ENCODE measurements around the gene RGSL1.
A peak's percentile ranks its signal among the peaks of the same experiment; 100 is the strongest.

RGSL1 gene

DNA sequence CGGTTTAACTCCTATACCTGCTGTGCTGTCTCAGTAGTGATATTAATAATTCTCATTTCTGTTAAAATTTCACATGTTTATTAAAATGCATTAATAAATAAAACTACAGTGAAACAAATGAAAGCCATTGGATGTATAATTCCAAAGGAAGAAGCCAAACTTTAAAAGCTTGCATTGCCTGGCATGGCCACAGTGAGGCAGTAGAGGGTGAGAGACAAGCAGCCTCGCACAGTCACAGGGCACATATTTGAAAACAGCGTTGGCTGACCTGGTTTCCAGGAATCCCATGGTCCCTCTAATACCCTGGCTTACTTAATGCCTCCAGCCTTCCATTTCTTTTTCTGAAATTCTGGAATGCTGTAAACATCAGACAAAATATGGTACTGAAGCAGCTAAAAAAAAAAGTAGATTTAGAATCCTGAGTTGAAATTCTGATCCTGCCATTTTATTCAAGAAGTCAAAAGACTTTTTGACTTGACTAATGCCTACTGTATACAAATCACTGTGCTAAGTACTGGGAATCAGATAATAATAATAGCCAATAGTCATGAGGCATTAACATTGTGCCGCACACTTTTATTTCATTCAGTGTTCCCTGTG, 145.8 kb downstream of the RGSL1 start:
- DNase-seq: peak; percentile 63

DNA sequence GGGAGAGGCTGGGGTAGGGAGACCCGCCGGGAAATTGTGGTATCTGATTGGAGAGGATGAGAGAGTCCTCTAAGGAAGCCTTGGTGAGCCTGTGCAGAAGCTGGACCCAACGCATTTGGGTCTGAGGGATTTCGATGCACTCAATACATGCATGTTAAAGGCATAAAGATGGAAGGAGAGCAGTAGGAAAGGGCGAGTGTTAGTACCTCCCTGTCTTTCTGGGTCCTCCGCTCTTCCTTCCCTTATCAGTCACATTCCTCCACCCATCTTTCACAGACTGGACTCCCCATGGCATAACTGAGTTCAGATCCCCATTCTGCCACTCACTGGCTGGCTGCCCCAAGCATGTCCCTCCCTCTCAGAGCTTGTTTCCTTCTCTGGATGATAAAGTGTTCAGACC, 147.0 kb downstream of the RGSL1 start:
- DNase-seq: no peak

DNA sequence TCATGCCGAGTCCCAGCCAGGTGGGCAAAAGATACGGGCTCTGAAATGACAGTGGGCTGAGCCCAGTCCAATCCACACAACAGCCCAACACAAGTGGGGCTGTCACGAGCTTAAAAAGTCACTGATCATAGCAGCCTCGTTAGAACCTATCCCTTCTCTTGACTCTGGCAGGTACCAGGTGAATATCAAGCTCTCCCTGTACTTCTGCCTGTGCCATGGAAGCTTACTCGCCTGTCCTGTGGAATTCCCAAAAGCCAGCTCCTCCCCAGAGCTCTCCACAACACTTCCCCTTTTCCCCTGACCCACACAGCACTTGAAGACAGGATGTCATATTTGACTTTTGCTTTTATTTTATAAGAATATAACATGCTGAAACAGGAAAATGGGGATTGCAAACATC, 148.3 kb downstream of the RGSL1 start:
- DNase-seq: no peak

DNA sequence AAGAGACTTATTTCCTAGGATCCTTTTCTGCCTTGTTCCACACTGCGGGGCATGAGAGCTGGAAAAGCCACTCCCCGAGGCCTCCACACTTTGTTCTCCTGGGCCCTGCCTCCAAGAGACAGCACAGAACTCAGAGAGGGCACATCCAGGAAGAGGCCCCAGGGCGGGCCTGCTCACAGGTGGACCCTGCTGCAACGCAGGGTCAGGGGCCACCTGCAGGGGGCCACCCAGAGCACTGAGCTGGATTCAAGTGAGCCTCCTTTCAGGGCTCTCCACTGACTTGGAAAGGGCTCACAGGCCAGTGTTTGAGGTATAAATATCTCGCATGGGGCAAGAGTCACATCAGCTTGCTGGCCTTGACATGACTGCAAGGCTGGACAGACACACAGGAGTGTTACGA, 149.4 kb downstream of the RGSL1 start:
- DNase-seq: no peak

DNA sequence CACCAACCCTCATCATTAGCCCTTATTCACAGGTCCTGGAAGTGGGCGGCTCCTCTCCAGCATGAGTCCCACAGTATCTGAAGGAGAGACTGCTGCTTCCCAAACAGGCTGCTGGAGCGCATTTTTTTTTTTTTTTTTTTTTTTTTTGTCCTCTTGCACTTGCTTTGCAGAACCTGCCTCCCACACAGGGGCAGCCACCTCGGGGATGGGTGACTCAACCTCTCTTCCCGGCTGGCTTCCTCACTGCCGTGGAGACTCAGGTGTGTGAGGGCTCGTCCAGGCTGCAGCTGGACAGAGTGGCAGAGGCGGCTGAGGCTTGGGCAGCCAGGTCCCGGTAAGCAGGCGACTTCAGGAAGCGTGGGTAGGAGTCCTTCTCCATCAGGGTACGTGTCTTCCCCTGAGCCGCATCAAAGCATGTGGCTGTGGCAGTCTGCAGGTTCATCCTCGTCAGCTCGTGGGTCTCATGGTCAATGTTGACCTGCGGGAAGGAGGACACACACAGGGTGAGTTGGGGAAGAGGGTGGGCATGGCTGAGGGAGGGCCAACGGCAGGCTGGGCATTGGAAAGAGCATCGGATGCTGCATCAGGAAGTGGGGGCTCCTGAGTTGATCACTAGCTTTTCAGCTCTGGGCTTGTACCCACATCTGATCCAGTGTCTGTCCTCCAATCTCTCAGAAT, 150.2 kb downstream of the RGSL1 start:
- no peak for DNase-seq

DNA sequence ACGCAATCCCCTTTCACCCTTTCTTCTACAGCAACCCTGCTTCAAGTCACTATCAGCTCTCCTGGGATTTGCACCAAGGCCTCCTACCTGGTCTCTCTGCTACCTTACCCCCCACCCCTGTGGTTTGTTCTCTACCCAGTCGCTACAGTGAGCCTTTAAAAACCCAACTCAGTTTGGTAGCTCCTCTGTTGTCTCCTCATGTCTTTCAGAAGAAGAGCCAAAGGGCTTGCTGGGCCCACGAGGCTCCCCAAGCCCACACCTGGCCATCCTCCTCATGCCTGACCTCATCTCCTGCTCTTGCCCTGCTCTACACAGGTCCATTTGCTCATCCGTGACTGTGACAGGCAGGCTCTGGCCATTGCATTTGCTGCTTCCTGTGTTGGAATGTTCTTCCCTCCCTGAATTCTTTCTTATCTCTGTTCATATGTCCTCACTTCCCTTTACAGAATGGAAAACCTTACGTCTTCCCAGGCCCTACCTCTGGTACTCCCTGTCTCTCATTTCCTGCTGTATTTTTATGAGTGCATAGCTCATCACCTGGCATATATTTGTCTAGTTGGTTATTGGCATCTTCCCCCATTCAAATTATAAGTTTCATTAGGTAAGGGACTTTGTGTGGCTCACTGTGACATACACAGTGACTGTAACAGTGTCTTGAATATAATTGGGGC, 150.9 kb downstream of the RGSL1 start:
- DNase-seq: no peak

DNA sequence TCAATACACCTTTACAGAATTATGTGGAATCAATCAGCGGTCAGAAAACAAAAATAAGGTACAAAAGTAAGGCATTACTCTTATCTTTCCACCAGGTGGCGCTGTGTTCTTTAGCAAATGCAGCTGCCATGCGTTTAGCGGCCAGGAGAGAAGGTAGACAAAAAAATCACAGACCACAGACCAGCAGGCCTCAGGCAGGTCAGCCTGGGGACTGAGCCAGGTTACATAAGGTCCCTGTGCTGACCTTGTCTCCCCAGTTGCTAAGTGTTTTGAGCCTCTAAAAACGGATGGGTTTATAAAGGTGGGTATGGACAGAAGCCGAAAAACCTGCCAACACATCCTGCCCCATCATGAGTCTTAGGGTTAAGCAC, 151.5 kb downstream of the RGSL1 start:
- DNase-seq: peak; percentile 67

DNA sequence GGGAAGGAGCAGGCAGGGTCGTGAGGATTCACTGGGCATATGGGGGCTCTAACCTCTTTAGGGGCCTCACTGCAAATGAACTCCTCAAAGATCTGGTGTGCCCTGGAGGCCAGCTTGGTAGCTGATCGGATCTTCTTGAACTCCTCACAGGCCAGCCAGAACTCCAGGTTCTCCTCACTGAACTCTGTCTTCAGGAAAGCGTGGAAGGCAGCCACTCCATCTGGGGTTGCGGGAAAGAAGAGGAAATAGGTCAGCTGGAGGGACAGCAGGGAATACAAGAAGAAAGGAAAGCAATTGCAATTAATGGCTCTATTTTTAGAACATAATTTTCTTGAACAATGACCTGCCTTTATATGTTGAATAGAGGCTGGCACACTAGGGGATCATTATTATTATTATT, 152.0 kb downstream of the RGSL1 start:
- DNase-seq: no peak

DNA sequence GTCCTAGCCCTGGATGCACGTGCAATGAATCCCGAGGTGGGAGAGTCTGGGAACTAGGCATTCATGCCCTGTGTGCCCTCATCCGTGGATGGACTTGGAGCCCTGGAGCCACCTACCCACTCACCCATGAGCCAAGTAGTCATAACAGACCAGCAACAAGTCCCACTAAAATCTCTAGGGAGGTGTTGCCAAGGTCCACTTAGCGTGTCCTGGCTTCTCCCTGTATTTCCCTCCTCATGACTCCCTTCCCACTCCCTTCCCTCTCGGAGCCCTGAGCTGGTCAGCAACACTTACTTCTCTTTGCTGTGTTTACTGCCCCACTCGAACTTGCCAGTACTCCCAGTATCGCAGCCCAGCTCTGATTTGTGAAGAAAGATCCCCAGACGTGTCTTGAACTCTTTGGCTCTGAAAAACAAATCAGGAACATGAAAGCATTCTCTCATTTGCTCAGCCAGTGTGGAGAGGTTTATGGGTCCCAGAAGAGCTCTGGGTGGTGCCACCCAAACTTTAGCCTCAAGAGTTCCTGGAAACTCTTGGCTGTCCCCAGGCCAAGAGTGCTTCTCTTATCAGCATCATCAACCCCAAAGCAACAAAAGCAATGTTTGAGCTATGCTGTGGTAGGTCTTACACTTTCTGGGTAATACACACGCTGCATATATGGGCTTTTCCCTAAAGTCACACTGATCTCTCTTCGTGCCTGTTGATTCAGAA, 153.1 kb downstream of the RGSL1 start:
- DNase-seq: no peak

DNA sequence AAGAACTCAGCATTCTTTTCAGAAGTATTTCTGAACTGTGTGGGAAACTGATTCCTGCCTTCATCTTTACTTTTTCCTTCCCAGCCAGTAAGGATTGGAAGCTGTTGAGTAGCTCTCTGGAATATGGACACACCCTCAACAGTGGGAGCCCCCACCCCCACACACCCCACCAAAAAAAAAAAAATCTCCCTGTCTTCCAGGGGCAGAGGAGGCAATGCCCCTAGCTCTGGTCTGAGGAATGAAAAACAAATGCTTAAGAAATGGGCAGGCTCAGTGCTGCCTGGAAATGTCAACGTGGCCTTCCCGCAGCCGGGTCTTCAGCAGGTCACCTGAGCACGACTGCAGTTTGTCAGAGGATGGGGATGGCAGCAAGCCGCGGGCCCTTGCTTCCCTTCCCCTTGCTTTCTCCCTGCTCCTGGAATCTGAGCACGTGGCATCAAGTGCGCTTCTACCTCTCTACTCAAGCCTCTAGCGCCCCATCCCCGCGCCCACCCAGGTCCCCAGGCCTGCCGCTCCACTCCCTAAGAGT, 153.8 kb downstream of the RGSL1 start:
- no peak for DNase-seq

DNA sequence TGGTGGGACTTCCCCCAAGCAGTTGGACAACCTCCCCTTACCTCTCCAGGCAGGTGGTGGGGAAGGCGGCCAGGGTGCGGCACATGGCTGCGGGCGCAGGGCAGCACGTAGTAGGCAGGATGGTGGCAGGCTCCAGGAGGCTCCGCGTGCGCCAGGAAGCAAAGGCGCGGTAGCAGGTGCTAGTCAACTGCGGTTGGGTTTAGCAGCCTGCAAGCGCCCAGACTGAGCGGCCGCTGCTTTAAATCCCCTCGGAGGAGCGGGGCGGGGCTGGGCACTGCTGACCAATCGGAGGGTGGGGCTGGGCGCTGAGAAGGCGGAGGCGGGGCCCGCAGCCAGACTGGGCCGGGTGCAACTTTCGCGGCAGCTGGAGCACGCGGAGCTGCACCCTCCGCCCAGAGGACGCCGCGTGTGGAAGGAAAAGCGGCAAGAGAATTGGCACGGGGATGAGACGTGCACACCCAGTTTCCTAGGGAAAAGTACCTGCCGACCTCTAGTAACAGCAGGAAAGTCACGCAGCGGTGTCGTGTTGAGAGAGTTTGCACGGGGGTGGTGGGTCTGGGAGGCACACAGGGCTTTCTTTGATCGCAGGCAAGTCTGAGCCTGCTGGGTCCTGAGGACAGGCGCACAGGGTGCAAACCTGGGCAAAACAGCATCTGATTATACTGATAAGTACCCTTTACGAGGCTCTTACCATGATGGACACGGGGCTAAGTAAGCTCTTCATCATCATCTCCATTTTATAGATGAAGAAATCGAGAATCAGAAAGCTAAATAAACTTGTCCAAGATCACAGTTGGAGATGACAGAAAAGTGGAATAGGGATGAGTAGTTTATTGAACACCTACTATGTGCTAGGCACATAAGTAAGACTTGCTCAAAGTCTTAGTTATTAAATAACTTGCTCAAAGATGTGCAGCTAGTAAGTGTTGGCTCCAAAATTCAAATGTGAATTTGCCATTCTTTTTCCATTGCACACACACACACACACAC, 154.5 kb downstream of the RGSL1 start, which contains the start of gene RGS16:
Gene RGS16, minus strand, starts transcription at position 215 of the 990 bp plus-strand sequence. Its CDS starts 130 bp downstream, at position 85.
- DNase-seq: peak; percentile 81

DNA sequence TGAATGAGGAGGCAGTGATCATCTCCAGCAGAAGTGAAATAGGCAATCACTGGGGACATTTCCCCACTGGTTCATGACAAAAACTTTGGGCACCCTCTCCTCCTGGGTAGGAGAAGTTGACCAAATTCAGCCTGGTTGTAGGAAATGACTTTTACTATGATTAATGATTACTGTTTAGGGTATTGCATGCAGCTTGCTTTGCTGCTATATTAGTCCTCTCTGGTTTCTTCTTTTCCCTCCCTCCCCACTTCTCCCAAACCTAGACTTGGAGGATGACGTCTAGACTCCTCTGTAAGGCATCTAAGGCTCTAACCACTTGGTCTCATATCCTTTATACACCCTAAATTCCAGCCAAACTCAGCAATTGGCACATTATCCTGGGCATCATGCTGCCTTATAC, 157.6 kb downstream of the RGSL1 start:
- DNase-seq: no peak

DNA sequence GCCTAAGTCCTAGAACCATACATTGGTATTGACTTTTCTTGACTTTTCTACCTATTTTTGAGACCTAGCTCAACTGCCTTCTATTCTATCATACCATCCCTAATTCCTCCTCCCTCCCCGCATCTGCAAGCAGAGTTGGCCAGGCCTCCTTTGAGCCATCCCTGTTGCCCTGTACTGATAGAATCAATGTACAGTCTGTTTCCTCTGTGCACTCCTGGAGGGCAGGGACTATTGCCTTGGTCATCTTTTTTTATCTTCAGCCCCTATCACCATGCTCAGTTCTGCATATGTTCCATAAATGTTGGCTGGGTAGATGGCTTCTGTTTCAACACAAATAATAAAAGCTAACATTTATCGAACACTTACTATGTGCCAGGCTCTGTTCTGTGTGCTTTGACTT, 158.3 kb downstream of the RGSL1 start:
- no peak for DNase-seq

DNA sequence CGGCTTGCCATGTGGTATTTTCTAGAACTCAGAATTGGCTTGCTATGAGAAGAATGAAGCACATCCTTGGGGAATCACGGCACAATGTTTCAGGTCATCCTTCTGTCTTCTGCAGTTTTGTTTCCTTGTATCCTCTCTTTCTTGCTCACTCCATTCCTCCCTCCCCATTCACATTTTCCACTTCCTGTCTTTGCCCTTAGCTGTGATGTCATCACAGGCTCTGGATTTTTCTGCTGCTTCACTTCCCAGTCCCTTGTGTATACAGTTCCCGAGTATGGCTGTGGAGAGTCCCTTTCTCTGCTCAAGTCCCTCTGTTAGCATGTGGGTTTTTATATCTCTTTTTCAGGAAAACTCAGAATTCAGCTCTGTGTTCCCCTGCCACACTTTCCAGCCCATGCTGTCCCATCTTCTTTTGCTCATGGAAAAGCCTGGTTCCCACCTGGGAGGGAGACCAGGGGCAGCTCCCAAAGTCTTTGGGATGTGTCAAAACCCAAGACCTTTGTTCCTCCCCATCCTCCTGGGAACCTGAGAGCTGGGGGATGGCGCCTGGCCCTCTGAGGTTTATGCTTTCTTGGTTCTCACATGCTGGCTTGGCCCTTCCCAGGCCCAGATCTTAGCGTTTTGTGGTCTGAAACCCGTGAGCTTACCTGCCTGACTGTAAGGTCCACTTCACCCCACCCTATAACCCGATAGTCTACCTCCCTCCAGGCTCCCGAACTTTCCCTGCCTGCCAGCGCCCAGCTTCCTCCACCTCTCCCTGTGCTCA, 159.1 kb downstream of the RGSL1 start:
- peak; percentile 35 for DNase-seq

All from EL (cell line).